ENCODE results near the gene TBXAS1.

The TBXAS1 gene

DNA sequence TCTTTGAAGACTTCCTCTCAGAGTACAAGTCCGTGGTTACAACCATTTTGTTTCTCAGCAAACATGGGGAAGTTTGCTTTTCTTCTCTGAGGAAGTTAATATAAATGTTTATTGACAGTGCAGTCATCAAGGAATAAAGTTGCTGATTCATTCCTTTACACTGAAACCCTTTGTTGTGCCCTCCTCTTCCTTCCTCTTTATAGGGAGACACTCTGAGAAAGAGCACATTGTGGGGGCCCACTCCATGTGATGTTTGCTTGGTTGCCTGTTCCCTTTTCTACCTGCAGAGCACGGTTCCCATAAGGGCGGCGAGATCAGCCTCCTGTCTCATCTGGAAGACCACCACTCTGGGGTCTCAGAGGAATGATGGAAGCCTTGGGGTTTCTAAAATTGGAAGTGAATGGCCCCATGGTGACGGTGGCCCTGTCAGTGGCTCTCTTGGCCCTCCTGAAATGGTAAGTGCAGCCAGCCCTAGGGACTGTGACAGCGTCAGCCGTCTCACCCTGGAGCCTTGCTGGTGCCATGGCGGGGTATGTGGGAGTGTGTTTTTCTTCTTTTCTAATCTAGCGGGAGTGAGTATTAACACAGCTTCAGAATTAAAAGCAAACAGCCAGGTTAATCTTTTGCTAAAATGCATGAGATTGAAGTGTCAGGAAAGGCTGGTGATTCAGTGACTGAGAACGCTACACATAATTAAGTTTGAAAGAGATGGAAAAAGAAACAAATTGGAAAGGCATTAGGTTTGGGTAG lies at the start of gene TBXAS1:
Gene TBXAS1 (plus strand): TSS at position 240 of the 750 bp plus-strand sequence. CDS start 127 bp downstream, at position 367.
- in situ Hi-C loops (cut with MboI; ENCODE audit: low sequenced_read_pairs), result no loop called here

GRCh38 chr7:139782932-139783331 lies 46.1 kb upstream of the TBXAS1 start:
- in situ Hi-C loops (cut with MboI; ENCODE audit: low sequenced_read_pairs), result no loop called here

DNA sequence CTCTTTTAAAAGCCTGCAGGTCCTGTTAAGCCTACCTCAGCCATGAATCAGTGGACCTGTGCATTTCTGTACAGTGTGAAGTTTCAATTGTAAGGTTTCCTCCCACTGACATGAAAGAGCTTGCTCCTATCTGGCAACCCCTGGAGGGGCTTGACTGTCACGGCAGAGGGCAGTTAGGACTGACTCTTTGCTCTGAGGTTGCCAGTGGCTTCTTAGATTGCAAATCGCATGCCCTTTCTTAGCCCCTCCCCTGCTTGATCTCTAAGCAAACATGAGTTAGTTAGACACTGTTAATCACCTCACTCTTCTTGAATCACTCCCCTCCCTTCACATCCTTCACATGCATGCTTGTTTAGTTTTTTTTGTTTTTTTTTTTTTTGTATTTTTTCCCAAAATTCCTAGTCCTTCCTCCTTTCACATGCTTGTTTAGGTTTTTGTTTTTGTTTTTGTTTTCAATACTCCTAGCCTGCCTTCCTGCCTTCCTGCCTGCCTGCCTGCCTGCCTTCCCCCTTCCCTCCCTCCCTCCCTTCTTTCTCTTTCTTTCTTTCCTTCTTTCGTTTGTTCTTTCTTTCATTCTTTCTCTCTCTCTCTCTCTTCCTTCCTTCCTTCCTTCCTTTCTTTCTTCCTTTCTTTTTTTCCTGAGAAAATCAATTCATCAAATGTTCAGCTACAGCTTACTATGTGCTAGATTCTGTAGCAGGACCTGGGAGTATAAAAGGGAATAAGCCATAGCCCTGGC lies 45.2 kb upstream of the TBXAS1 start:
- in situ Hi-C loops (cut with MboI; ENCODE audit: low sequenced_read_pairs), result no loop called here

GRCh38 chr7:139784648-139785047 lies 44.4 kb upstream of the TBXAS1 start:
- in situ Hi-C loops (cut with MboI; ENCODE audit: low sequenced_read_pairs), result no loop called here

GRCh38 chr7:139791316-139791715 lies 37.7 kb upstream of the TBXAS1 start:
- in situ Hi-C loops (cut with MboI; ENCODE audit: low sequenced_read_pairs), result no loop called here

DNA sequence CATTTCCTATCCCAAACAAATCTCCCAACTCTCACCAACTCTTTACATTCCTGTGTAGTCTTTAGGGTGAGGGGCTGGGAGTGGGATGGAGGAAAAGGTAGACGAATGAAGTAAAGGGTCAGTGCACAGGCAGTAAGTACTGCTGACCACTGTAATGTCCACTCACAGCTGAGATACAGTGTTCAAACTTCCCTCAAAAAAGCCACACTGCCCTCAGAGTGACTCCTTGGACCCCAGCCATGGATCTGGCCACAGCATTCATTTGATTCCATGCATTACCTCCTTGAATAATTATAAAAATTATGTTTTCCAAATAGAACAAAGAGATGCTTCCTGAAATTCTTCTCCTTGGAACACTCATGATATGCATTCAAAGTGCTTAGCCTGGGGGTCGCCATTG lies 31.5 kb upstream of the TBXAS1 start:
- in situ Hi-C loops (cut with MboI; ENCODE audit: low sequenced_read_pairs), result no loop called here

DNA sequence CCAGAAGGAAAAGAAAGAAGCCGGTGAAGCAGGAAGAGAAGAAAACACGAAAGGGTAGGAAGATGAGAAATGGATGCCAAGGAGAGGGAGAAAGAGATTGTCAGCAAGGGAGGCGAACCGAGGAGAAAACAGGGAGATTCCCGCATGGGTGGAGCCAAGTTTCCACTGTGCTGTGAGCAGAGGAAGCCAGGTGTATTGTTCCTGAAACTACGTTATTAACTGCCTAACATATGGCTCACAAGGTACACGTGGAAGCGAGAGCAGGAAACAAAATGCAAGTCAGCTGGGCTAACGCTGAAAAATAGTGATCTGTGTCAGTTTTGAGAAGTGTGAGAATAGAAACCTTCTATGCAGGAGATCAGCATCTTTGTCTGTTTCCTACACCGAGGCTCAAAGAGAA lies 30.8 kb upstream of the TBXAS1 start:
- in situ Hi-C loops (cut with MboI; ENCODE audit: low sequenced_read_pairs), result no loop called here

GRCh38 chr7:139798892-139799291 lies 30.2 kb upstream of the TBXAS1 start:
- in situ Hi-C loops (cut with MboI; ENCODE audit: low sequenced_read_pairs), result no loop called here

- in situ Hi-C loops (cut with MboI; ENCODE audit: low sequenced_read_pairs), result no loop called here
These were observed 29.5 kb upstream of the TBXAS1 start for GRCh38 chr7:139799586-139799985.

- in situ Hi-C loops (cut with MboI; ENCODE audit: low sequenced_read_pairs), result no loop called here
These were observed 24.5 kb upstream of the TBXAS1 start for GRCh38 chr7:139804571-139804970.

DNA sequence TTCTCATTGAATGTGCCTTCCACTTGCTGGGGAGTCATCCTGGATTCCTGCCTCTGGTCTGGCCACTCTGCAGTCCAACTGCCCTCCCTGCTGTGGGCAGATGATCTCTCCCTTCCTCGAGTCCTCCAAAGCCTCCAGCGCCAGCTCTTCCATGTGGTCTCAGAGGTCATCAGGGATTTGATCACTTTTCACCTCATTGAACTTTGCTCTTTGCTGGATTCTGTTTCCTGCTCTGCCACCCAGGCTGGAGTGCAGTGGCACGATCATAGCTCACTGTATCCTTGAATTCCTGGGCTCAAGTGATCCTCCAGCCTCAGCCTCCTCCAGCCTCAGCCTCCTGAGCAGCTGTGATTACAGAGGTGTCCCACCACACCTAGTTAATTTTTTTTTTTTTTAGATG lies 22.1 kb upstream of the TBXAS1 start:
- in situ Hi-C loops (cut with MboI; ENCODE audit: low sequenced_read_pairs), result no loop called here

GRCh38 chr7:139808427-139808826 lies 20.6 kb upstream of the TBXAS1 start:
- in situ Hi-C loops (cut with MboI; ENCODE audit: low sequenced_read_pairs), result no loop called here

DNA sequence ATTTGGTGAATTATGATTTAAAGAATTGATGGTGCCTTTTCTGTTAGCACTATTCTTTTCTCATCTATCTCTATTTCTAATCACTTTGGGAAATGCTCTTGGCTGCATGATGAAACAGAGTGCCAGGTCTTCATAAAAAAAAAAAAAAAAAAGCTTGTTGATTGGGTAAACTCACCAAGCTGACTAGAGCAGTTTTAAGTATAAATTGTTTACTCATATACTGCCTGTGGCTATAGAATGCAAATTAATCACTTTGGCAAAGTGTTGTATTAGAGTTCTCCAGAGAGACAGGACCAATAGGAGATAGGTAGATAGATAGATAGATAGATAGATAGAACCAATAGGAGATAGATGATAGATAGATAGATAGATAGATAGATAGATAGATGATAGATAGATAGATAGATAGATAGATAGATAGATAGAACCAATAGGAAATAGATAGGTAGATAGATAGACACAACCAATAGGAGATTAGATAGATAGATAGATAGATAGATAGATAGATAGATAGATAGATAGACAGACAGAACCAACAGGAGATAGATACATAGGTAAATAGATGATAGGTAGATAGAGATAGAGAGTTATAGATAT lies 20.1 kb upstream of the TBXAS1 start:
- in situ Hi-C loops (cut with MboI; ENCODE audit: low sequenced_read_pairs), result no loop called here

DNA sequence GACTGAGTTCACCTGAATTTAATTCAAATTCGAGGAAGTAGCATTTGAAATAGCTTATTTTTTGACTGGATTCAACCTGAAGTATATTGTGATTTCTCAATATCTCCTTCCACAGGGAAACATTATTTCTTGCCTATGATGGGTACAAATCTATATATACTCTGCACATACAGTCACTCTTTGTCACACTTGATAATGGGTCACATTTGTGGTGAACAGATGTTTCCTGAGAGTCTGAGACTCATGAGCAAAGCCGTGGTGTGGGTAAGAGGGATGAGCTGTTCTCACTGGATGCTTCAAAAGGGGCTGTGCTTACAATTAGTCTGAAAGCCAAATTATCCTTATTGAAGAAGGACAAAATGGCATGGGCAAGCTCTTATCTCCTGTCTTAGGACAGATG lies 18.0 kb upstream of the TBXAS1 start:
- in situ Hi-C loops (cut with MboI; ENCODE audit: low sequenced_read_pairs), result no loop called here

- in situ Hi-C loops (cut with MboI; ENCODE audit: low sequenced_read_pairs), result no loop called here
These were observed 15.9 kb upstream of the TBXAS1 start for GRCh38 chr7:139813151-139813550.

- in situ Hi-C loops (cut with MboI; ENCODE audit: low sequenced_read_pairs), result no loop called here
These were observed 15.4 kb upstream of the TBXAS1 start for GRCh38 chr7:139813689-139814088.

- in situ Hi-C loops (cut with MboI; ENCODE audit: low sequenced_read_pairs), result no loop called here
These were observed 11.8 kb upstream of the TBXAS1 start for GRCh38 chr7:139817249-139817648.

DNA sequence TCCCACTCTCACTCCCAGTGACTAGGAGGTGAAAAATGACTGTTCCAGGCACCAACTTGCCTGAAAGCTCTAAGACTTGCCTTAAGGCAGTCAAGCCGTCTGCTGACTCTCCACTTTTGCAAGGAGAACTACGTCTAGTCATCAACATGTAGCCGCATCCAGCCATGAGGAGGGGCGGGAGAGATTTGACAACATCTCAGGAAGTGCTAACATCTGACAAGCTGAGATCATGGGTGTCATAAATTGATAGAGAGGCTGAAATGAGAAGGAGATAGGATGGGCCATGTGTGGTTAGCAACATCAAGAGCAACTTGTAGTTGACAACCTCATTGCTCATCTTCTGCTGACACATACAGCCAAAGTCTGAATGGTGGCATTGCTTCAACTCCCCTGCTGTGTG lies 9.0 kb upstream of the TBXAS1 start:
- in situ Hi-C loops (cut with MboI; ENCODE audit: low sequenced_read_pairs), result no loop called here

DNA sequence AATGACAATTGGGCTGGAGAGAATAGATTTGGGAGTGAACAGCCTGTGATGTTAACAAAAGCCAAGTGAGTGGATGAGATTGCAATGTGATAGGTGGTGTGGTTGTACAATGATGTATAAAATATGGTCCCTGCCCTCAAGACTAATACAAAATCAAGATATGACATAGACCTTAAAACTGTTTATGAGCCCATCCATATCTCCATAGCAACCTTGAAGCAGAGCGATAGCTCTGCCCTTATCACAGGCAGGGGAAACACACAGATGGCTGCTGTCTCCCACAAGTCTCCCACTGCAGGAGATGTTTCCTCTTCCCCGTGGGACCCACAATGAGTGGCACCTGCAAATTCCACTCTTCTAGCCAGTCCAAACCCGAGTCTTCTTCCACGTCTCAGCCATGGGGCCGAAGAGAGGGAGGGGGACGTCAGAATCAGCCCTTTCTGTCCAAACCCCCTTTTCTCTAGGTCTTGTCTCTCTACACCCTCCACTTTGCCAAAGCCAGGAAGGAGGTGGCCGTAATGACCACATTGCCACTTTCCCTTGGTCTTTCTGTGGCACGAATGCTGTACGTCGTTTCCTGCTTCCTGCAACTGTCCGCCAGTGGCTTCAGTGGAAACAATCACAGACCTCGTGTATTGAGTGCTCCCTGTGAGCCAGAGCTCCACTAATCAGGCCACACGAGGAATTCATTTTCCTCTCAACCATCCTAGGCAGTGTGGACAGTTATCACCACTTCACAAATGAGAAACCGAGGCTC lies 7.5 kb upstream of the TBXAS1 start:
- in situ Hi-C loops (cut with MboI; ENCODE audit: low sequenced_read_pairs), result no loop called here

DNA sequence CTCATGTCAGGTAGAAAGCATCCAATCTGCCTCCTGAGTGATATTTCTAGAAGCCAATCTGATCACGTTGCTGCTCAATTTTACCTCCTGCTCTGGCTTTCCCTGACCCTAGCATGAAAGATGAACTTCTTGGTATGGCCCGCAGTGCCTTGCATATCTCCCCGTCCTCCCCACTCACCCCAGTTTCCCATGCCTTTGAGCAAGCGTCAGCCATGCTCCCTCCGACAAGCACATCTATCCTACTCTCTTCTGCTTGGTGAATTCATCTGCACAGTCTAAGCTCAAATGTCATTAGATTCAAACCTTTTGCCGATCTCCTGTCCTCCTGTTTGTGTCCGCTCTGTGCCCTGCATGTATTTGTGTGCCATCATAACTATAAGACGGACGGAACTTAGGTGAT lies 6.2 kb upstream of the TBXAS1 start:
- in situ Hi-C loops (cut with MboI; ENCODE audit: low sequenced_read_pairs), result no loop called here

- in situ Hi-C loops (cut with MboI; ENCODE audit: low sequenced_read_pairs), result no loop called here
These were observed 5.0 kb upstream of the TBXAS1 start for GRCh38 chr7:139823959-139824521.
